ENCODE results near the gene AIFM3.
"Not testable (repeated sequence)": the region's sequence is repeated elsewhere in the genome, so short reads cannot be mapped to it uniquely, and the experiment has no call there.

The AIFM3 gene

GRCh38 chr22:20966883-20967696, at the start of gene AIFM3:
TSS of gene AIFM3 (plus strand) at chr22:20967255. CDS start at chr22:20967945, 690 bp downstream.
- DNase-seq (ENCODE audit: low spot score): no peak

GRCh38 chr22:20918663-20919218, 48.3 kb upstream of the AIFM3 start:
- no peak for DNase-seq (ENCODE audit: low spot score)

DNA sequence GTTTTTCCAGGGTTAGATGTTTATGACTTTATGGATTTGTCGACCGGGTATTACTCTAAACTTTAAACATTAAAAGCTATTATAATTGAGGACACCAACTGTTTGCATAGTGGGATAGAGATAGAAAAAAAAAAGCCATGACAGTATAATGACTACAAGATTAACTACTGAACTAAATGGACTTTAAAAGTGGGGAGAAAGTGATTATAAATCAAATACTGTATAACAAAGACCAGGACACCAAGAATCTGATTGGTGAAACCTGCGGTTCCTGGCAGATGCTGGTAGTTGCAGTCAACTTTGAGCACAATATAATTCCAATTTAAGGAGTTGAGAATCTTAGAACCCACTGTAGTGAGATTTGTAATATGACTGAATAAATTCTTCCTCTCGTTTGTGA, 47.3 kb upstream of the AIFM3 start:
- no peak for DNase-seq (ENCODE audit: low spot score)

GRCh38 chr22:20920881-20921203, 46.2 kb upstream of the AIFM3 start:
- DNase-seq (ENCODE audit: low spot score): no peak

GRCh38 chr22:20922141-20922751, 44.8 kb upstream of the AIFM3 start:
- DNase-seq (ENCODE audit: low spot score): no peak

DNA sequence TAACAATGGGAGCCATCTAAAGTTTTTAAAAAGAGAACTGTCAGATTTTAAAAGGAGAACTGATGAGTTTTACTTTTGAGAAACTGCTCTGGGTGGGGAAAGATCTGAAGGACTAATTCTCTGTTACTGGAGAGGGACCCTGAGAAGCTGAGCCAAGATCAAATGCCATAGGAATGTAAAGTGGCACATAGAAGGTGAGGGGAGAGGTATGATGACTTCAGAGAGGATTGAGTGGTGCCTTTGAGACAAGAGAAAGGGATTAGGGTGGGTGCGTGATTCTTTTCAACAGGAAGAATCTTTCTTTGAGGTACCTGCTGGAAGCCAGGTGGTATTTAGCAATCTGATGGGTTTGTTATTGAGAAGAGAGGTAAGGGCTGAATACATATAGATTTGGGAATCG, 40.8 kb upstream of the AIFM3 start:
- no peak for DNase-seq (ENCODE audit: low spot score)

DNA sequence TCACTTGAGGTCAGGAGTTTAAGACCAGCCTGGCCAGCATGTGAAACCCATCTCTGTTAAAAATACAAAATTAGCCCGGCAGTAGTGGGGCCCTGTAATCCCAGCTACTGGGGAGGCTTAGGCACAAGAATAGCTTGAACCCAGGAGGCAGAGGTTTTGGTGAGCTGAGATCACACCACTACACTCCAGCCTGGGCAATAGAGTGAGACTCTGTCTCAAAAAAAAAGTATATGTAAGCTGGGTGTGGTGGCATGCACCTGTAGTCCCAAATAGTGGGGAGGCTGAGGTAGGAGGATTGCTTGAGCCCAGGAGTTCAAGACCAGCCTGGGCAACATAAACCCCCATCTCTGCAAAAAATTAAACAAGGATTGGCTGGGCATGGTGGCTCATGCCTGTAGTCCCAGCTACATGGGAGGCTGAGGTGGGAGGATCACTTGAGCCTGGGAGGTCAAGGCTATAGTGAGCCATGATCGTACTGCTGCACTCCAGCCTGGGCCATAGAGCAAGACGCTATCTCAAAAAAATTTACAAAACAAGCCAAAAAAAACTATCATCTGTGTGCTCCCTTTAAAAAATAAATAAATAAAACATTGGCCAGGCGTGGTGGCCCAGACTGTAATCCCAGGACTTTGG, 39.0 kb upstream of the AIFM3 start:
- DNase-seq (ENCODE audit: low spot score): no peak

- no peak for DNase-seq (ENCODE audit: low spot score)
These were observed 38.5 kb upstream of the AIFM3 start for GRCh38 chr22:20928573-20928967.

GRCh38 chr22:20930004-20930403, 37.1 kb upstream of the AIFM3 start:
- no peak for DNase-seq (ENCODE audit: low spot score)

DNA sequence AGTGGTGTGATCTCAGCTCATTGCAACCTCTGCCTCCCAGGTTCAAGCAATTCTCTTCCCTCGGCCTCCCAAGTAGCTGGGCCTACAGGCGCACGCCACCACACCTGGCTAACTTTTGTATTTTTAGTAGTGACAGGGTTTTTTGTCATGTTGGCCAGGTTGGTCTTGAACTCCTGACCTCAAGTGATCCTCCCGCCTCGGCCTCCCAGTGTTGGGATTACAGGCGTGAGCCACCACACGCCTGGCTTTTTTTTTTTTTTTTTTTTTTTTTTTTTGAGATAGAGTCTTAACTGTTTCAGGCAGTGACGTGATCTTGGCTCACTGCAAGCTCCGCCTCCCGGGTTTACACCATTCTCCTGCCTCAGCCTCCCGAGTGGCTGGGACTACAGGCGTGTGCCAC, 36.6 kb upstream of the AIFM3 start:
- DNase-seq (ENCODE audit: low spot score): not testable (repeated sequence)

GRCh38 chr22:20931126-20931654, 35.9 kb upstream of the AIFM3 start:
- no peak for DNase-seq (ENCODE audit: low spot score)

DNA sequence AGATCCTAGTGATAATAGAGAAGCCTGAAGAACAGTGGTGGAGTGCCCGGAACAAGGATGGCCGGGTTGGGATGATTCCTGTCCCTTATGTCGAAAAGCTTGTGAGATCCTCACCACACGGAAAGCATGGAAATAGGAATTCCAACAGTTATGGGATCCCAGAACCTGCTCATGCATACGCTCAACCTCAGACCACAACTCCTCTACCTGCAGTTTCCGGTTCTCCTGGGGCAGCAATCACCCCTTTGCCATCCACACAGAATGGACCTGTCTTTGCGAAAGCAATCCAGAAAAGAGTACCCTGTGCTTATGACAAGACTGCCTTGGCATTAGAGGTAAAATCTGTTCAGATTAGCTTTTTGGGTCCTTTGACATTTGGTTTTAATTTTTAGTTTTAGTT, 33.1 kb upstream of the AIFM3 start:
- no peak for DNase-seq (ENCODE audit: low spot score)

- not testable (repeated sequence) for DNase-seq (ENCODE audit: low spot score)
These were observed 32.0 kb upstream of the AIFM3 start for GRCh38 chr22:20935049-20935448.

DNA sequence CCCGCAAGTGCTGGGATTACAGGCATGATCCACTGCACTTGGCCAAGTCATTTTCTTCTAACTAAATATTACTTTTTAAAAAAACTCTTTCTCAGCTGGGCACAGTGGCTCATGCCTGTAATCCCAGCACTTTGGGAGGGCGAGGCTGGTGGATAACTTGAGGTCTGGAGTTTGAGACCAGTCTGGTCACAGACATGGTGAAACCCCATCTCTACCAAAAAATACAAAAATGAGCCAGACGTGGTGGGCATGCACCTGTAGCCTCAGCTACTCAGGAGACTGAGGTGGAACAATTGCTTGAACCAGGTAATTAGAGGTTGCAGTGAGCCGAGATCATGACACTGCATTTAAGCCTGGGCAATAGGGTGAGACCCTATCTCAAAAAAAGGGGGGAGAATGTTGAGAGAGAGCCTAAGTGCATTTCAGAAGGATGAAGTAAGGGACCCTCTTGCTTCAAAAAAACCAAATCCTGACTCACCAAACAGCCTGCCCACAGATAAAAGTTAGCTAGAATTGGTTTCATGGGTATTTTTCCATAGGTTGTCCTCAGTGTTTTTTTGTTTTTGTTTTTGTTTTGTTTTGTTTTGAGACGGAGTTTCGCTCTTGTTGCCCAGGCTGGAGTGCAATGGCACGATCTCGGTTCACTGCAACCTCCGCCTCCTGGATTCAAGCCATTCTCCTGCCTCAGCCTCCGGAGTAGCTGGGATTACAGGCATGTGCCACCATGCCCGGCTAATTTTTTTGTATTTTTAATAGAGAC, 31.1 kb upstream of the AIFM3 start:
- not testable (repeated sequence) for DNase-seq (ENCODE audit: low spot score)

GRCh38 chr22:20937031-20937793, 29.8 kb upstream of the AIFM3 start:
- DNase-seq (ENCODE audit: low spot score): no peak

- no peak for DNase-seq (ENCODE audit: low spot score)
These were observed 29.0 kb upstream of the AIFM3 start for GRCh38 chr22:20937794-20938671.

DNA sequence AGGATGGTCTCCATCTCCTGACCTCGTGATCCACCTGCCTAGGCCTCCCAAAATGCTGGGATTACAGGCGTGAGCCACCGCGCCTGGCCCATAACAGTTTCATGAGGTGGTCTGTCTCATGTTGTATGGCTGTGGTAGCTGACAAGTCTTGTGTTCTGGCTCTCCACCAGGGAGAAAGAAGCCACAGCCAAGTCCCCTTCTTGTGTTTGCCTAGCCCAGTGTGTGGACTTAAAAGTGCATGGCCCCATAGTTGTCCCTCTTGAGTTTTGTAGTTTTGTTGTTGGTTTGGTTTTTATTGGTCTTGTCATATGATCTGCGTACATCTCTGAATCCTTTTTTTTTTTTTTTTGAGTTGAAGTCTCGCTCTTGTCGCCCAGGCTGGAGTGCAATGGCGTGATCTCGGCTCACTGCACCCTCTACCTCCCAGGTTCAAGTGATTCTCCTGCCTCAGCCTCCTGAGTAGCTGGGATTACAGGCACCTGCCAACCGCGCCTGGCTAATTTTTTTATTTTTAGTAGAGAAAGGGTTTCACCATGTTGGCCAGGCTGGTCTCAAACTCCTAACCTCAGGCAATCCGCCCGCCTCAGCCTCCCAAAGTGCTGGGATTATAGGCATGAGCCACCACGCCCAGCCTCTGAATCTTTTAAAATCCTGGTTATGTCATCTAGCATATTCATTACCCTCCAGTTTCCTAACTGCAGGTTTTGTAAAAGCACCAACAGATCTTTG, 27.4 kb upstream of the AIFM3 start:
- DNase-seq (ENCODE audit: low spot score): not testable (repeated sequence)

- DNase-seq (ENCODE audit: low spot score): no peak
These were observed 26.8 kb upstream of the AIFM3 start for GRCh38 chr22:20940186-20940651.

GRCh38 chr22:20940904-20941385, 26.1 kb upstream of the AIFM3 start:
- DNase-seq (ENCODE audit: low spot score): no peak

Data from COLO829 (cell line).